ENCODE results near the gene FSTL4.

FSTL4 gene

GRCh38 chr5:133384903-133385302 lies 227.4 kb downstream of the FSTL4 start:
- TF ChIP-seq, protein P1, sequence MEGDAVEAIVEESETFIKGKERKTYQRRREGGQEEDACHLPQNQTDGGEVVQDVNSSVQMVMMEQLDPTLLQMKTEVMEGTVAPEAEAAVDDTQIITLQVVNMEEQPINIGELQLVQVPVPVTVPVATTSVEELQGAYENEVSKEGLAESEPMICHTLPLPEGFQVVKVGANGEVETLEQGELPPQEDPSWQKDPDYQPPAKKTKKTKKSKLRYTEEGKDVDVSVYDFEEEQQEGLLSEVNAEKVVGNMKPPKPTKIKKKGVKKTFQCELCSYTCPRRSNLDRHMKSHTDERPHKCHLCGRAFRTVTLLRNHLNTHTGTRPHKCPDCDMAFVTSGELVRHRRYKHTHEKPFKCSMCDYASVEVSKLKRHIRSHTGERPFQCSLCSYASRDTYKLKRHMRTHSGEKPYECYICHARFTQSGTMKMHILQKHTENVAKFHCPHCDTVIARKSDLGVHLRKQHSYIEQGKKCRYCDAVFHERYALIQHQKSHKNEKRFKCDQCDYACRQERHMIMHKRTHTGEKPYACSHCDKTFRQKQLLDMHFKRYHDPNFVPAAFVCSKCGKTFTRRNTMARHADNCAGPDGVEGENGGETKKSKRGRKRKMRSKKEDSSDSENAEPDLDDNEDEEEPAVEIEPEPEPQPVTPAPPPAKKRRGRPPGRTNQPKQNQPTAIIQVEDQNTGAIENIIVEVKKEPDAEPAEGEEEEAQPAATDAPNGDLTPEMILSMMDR (IDR thresholded peaks at IDR 0.05) = no peak

DNA sequence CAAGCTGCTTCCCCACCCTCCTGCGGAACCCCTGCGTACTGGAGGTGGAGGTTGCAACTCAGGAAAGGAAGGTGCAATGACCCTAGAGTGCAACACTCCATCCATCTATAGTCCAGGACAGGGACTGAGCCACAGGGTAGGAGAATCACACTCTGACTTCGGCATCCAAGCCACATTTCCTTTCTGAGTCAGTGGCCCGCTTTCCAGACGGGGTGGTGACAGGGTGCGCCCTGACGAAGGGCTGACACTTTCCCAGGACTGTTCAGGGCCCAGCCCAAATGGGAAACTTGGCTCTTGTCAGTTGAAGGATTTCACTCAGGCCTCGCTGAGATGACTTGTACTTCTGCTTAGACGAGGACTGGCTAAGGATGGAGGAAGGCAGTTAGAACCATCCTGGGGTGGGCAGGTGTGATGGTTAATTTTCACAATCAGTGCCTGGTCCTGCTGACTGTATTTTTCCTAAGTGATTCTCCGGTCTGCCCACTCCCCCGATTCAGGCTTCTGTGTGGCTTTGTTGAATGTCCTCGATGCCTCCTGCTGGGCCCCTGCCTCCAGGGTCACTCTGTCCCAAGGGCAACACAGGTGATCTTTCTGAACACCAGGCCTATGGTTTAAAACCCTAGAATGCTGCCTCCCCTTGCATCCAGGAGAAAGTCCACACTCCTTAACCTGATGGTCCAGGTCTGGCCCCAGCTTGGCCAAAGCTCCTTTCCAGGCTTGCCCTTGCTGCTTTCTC lies 228.1 kb downstream of the FSTL4 start:
- TF ChIP-seq, protein P1 (IDR thresholded peaks at IDR 0.05) = no peak

DNA sequence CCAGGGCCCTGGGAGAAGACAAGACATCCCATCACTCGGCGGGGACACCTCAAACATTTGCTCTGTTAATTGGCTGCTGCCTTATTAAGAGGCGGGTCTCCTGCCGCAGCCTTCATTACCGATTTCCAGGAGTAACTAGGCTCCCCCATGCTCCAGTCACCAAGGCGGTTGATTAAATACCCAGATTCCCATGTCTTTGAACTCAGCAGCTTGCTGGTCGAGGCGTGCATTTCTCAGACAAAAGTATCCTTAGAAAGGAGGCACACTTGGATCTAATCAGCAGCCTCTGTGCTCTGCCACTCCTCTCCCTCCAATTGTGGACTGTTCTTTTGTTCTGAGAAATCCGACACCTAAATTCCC lies 228.8 kb downstream of the FSTL4 start:
- TF ChIP-seq, protein P1 (IDR thresholded peaks at IDR 0.05) = no peak

DNA sequence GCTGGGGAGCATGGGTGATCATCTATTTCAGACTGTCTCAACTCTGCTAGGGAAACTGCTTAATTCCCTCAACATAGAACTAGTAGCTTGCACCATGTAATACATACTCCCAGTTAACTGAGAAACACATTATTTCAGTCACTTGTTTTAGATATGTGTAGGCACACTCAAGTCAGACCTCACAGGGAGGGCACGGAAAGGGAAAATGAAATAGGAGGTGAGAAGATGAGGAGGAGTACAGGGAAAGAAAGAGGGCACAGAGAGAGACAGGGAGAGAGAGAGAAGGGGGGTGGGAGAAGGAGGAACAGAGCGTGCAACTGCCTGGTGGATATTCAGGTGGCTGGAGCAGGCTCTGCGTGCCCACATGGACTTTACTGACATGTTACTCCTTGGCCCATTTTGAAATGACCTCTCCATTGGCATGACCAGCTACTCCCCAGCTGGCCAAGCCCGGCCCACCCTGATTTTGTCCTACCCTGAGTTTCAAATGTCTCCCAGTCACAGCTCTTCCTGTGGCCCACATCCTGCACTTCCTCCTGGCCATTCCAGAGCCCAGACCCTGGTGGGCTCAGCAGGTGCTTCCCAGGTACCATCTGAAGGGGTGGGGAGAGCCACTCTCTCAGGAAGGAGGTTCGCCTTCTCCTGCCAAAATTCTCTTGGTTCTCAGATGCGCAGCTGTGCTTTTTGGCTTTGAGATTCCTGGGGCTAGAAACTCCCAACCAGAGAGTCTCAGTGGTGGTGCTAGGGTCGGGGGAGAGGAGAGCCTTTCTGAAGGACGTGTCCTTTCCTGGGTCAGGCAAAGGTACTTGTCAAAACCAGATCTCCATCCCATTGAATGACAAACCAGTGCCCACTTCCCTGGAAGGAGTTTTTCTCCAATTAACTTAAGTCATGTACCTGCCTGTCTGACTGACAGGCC lies 229.4 kb downstream of the FSTL4 start:
- TF ChIP-seq, protein P1 (IDR thresholded peaks at IDR 0.05) = no peak

DNA sequence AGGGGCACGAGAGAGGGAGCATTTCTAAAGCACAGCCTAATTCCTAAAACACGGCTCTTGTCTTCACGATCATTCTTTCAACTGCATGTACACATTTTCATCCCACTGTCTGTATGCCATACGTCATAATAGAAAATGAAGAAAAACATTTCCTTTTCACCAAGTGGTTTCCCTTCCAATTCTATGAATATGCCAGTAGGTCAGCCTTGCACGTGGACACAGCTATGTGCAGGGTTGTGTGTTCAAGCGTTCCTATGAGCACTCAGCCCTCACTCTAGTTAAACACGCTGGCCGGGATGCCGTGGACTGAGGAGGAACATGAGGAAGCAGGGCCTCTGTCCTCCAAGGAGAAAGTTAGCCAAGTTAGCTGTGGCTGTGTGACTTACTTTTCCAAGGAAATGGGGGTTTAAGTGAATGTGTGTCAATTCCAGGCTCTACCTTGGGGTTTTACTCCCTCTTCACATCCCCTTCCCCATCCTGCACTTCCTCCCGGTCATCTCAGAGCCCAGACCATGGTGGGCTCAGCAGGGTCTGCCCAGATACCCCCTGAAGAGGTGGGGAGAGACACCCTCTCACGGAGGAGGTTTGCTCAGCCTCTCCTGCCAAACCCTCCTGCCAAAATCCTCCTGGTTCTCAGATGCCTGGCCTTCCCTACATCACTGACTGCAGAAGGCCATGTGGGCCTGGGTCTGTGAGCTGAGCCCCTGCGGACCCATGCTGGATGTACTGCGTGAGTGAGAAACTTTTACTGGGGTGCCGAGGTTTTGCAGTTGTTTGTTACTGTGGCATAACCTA lies 230.6 kb downstream of the FSTL4 start:
- TF ChIP-seq, protein P1 (IDR thresholded peaks at IDR 0.05) = no peak

DNA sequence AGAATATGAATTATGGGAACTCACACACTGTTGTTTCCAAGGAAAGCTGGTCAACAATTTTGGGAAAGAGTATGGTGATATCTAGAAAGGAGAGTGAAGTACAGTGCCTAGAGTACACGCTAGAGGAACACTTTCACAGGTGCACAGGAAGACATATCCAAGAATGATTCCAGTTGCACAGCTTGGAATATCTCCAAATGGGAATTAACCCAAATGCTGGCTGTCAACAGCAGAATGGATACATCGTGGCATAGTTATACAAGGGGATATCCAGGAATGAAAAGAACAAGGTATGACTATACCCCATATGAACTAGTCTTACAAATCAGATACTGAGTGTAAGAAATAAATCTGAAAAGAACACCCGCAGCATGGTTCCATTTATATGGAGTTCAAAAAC lies 231.3 kb downstream of the FSTL4 start:
- TF ChIP-seq, protein P1 (IDR thresholded peaks at IDR 0.05) = no peak

- TF ChIP-seq, protein P1 (IDR thresholded peaks at IDR 0.05) = no peak
Observed at GRCh38 chr5:133377736-133378135, 234.6 kb downstream of the FSTL4 start.

Data from LNCAP (cell line).